Lung (tissue), 12 donors: ENCODE results near the gene SPECC1. TPM values are rescaled to one million over a fixed set of nuclear protein-coding genes. Genes with fewer than 3 reads are reported as not detected.

Experiments
- ATAC-seq: fragments of 200-7000 bp; cut with Tn5 transposase; one replicate; pipeline ENCODE4 v1.9.1; 2020; ENCODE audit warnings: moderate number of reproducible peaks; ENCODE audit not compliant: insufficient read depth, low FRiP score
- DNase-seq, 3 donors: peaks; one replicate each; pipeline ENCODE4 v3.0.0-alpha.2; 2013 to 2017
- H3K27ac ChIP-seq, 2 donors: one replicate each; pipeline ENCODE4 v1.5.1; 2013; ENCODE audit warnings: mild to moderate bottlenecking in 2 of 2, moderate library complexity in 2 of 2, control low read depth in 1 of 2, inconsistent platforms in 1 of 2, low read depth in 1 of 2, low read length in 1 of 2
- H3K27me3 ChIP-seq, 3 donors: one replicate each; pipeline ENCODE4 v1.5.1; 2013; ENCODE audit warnings: low read length in 2 of 3; ENCODE audit not compliant: control insufficient read depth in 3 of 3, insufficient read depth in 3 of 3
- H3K36me3 ChIP-seq, 4 donors: one replicate each; pipeline ENCODE4 v1.5.1; 2013; ENCODE audit warnings: low read length in 4 of 4, mild to moderate bottlenecking in 1 of 4, moderate library complexity in 1 of 4; ENCODE audit not compliant: control insufficient read depth in 4 of 4, insufficient read depth in 4 of 4
- H3K4me1 ChIP-seq, 5 donors: one replicate each; pipeline ENCODE4 v1.5.1; 2013; ENCODE audit warnings: low read length in 5 of 5, mild to moderate bottlenecking in 2 of 5, moderate library complexity in 1 of 5; ENCODE audit not compliant: control insufficient read depth in 5 of 5, insufficient read depth in 5 of 5
- H3K4me3 ChIP-seq: one replicate; pipeline ENCODE4 v1.5.1; 2013; ENCODE audit warnings: mild to moderate bottlenecking, control low read depth, moderate library complexity
- H3K9ac ChIP-seq, 2 donors: one replicate each; pipeline ENCODE4 v1.5.1; 2013; ENCODE audit warnings: low read length in 2 of 2, control low read depth in 1 of 2; ENCODE audit not compliant: insufficient read depth in 1 of 2
- H3K9me3 ChIP-seq, 4 donors: one replicate each; pipeline ENCODE4 v1.5.1; 2013; ENCODE audit warnings: low read length in 3 of 4, mild to moderate bottlenecking in 1 of 4, moderate library complexity in 1 of 4; ENCODE audit not compliant: control insufficient read depth in 4 of 4, insufficient read depth in 3 of 4
- CTCF ChIP-seq: IDR thresholded peaks from 2 replicates; pipeline ENCODE4 v1.5.1; 2012; ENCODE audit warnings: mild to moderate bottlenecking; ENCODE audit errors: control extremely low read depth, extremely low read depth
- WGBS, 2 donors: extraction: QIAGEN DNeasy Blood & Tissue Kit; methylation state at CpG; one replicate each; pipeline ENCODE4 v1.1.7; 2013; 5-methylcytosine and 5-hydroxymethylcytosine counted together
- polyA plus RNA-seq, 2 donors: library from polyadenylated mRNA; stranded (reverse); fragments of 200-250 nt; gene quantifications; one replicate each; pipeline ENCODE4 v1.2.1, GENCODE V29; 2013
- total RNA-seq, 2 donors: library from RNA; depleted of rRNA in 1 of 2; stranded (reverse); fragments of >200 nt in 1 of 2; gene quantifications; one replicate each; pipeline ENCODE4 v1.2.1, GENCODE V29; 2014 to 2021
- donor health status: control.
- donor health status: control.
- donor health status: Bipolar disorder and iron deficiency.
- donor health status: healthy.
- donor health status: DM: yes; HTN: yes; CAD: no.

Gene SPECC1
- total and polyA plus RNA-seq, 4 donors: 8.8 to 27.1 (median 14.7) TPM

GRCh38 chr17:20208717-20209116 lies 199.6 kb downstream of the SPECC1 start:
- no peak for TF ChIP-seq CTCF
- peaks cover 0 to 4% (median 0%) of the 10 kb centered on the region in 5 donors for H3K4me1 ChIP-seq
- WGBS, 2 donors: 79 to 88% methylated on average over 3 of the region's 3 CpGs
- DNase-seq (no peak), ATAC-seq (no peak)
- H3K9ac ChIP-seq: no peak overlapping the region
- H3K4me3 ChIP-seq: no peak overlapping the region
- H3K27ac ChIP-seq: no peak overlapping the region
- peaks cover 0 to 1% (median 0%) of the 10 kb centered on the region in 4 donors for H3K36me3 ChIP-seq
- H3K27me3 ChIP-seq: no peaks in the 10 kb centered on the region
- no peaks in the 10 kb centered on the region for H3K9me3 ChIP-seq

GRCh38 chr17:20210180-20210579 lies 201.0 kb downstream of the SPECC1 start:
- no peak overlapping the region for H3K27ac ChIP-seq
- peaks cover 0 to 1% (median 0%) of the 10 kb centered on the region in 4 donors for H3K36me3 ChIP-seq
- DNase-seq (no peak), ATAC-seq (no peak)
- no peaks in the 10 kb centered on the region for H3K9me3 ChIP-seq
- WGBS, 2 donors: 96 to 98% methylated on average over 4 of the region's 4 CpGs
- H3K4me1 ChIP-seq: no peaks in the 10 kb centered on the region
- TF ChIP-seq CTCF: no peak
- no peaks in the 10 kb centered on the region for H3K27me3 ChIP-seq
- H3K4me3 ChIP-seq: no peak overlapping the region
- H3K9ac ChIP-seq: no peak overlapping the region

- TF ChIP-seq CTCF: no peak
- no peak overlapping the region for H3K9ac ChIP-seq
- no peaks in the 10 kb centered on the region for H3K9me3 ChIP-seq
- WGBS, 2 donors: 91 to 97% methylated on average over 8 of the region's 8 CpGs
- no peaks in the 10 kb centered on the region for H3K4me1 ChIP-seq
- no peak overlapping the region for H3K27ac ChIP-seq
- H3K4me3 ChIP-seq: no peak overlapping the region
- H3K36me3 ChIP-seq: peaks cover 0 to 1% (median 0%) of the 10 kb centered on the region in 4 donors
- no peaks in the 10 kb centered on the region for H3K27me3 ChIP-seq
- ATAC-seq: no peak
- DNase-seq: no peak
Measured at GRCh38 chr17:20210614-20211013, 201.5 kb downstream of the SPECC1 start.

GRCh38 chr17:20211246-20211645 lies 202.1 kb downstream of the SPECC1 start:
- DNase-seq (no peak), ATAC-seq (no peak)
- H3K27me3 ChIP-seq: no peaks in the 10 kb centered on the region
- 91 to 94% methylated on average over 3 of the region's 3 CpGs for WGBS, 2 donors
- H3K4me1 ChIP-seq: no peaks in the 10 kb centered on the region
- no peak for TF ChIP-seq CTCF
- no peak overlapping the region for H3K27ac ChIP-seq
- H3K36me3 ChIP-seq: no peaks in the 10 kb centered on the region
- no peak overlapping the region for H3K4me3 ChIP-seq
- no peak overlapping the region for H3K9ac ChIP-seq
- H3K9me3 ChIP-seq: no peaks in the 10 kb centered on the region
